B cell (primary cell): Measurements from ENCODE around the gene NINL. TPM values are rescaled to one million over a fixed set of nuclear protein-coding genes. Genes with fewer than 3 reads are reported as not detected.

ENCODE experiments used
- ATAC-seq: fragments of 200-7000 bp; cut with Tn5 transposase; one replicate; pipeline ENCODE4 v1.10.0; 2021; ENCODE audit warnings: low read depth, mild to moderate bottlenecking, moderate number of reproducible peaks, moderate library complexity
- CTCF ChIA-PET: fragments of 350-600 bp; sonication (Branson Sonifier 250); formaldehyde crosslinking; loops from one replicate; lab custom pipeline; 2021; ENCODE audit warnings: antibody characterized with exemption, inconsistent platforms; lab: Charles Lee
- POLR2A ChIA-PET: fragments of 350-600 bp; sonication (Branson Sonifier 250); formaldehyde crosslinking; loops from one replicate; lab custom pipeline; 2021; ENCODE audit warnings: antibody characterized with exemption; lab: Charles Lee
- DNase-seq: peaks from one replicate; pipeline ENCODE4 v3.0.0; 2013
- H2AFZ ChIP-seq: 2 replicates; pipeline ENCODE4 v1.6.1; 2012; ENCODE audit warnings: mild to moderate bottlenecking, low read depth, low read length; ENCODE audit not compliant: insufficient read depth, poor library complexity, severe bottlenecking
- H3K27ac ChIP-seq, 2 donors: 1 replicate in 1 of 2; 2 replicates in 1 of 2; pipeline ENCODE4 v1.5.1; 2012 to 2013; ENCODE audit warnings: low read length in 2 of 2, mild to moderate bottlenecking in 2 of 2, moderate library complexity in 1 of 2
- H3K27me3 ChIP-seq, 4 experiments: fragments of 200-600 bp in 1 of 4; sonication (generic) in 1 of 4; replicated peaks in 1 of 4; 1 replicate in 2 of 4; 2 replicates in 2 of 4; pipeline versions ENCODE4 v1.6.1 to v1.7.0; 2013 to 2016; ENCODE audit warnings: low read length in 3 of 4, mild to moderate bottlenecking in 2 of 4, mixed read lengths in 1 of 4, moderate library complexity in 1 of 4; ENCODE audit not compliant: insufficient read depth in 4 of 4, control insufficient read depth in 3 of 4; ENCODE audit errors: control extremely low read depth in 1 of 4
- H3K36me3 ChIP-seq, 2 experiments: replicated peaks in 1 of 2; 1 replicate in 1 of 2; 2 replicates in 1 of 2; pipeline versions ENCODE4 v1.6.1 to v1.7.1; 2013; ENCODE audit warnings: low read length in 1 of 2; ENCODE audit not compliant: insufficient read depth in 2 of 2, control insufficient read depth in 1 of 2; ENCODE audit errors: control extremely low read depth in 1 of 2, extremely low read depth in 1 of 2
- H3K4me1 ChIP-seq, 2 donors: fragments of 200-600 bp in 1 of 2; sonication (generic) in 1 of 2; 1 replicate in 1 of 2; 2 replicates in 1 of 2; pipeline versions ENCODE4 v1.5.1 to v1.6.1; 2013 to 2017; ENCODE audit warnings: low read length in 2 of 2; ENCODE audit not compliant: control insufficient read depth in 2 of 2, insufficient read depth in 2 of 2
- H3K4me2 ChIP-seq: replicated peaks from 2 replicates; pipeline ENCODE3; 2012; ENCODE audit warnings: mild to moderate bottlenecking, low read depth, low read length; ENCODE audit not compliant: poor library complexity, severe bottlenecking
- H3K4me3 ChIP-seq, 5 experiments: fragments of 200-600 bp in 1 of 5; sonication (generic) in 1 of 5; 1 replicate in 3 of 5; 2 replicates in 2 of 5; pipeline versions ENCODE4 v1.5.1 to v1.7.0; 2011 to 2016; ENCODE audit warnings: low read length in 4 of 5, mild to moderate bottlenecking in 4 of 5, low read depth in 2 of 5, control low read depth in 1 of 5, moderate library complexity in 1 of 5; ENCODE audit not compliant: insufficient read depth in 1 of 5; ENCODE audit errors: control extremely low read depth in 1 of 5, extremely low read depth in 1 of 5
- H3K79me2 ChIP-seq: fragments of 200-600 bp; sonication (generic); one replicate; pipeline ENCODE4 v1.6.0; 2016; ENCODE audit warnings: low read length; ENCODE audit not compliant: control insufficient read depth, insufficient read depth
- H3K9ac ChIP-seq: fragments of 200-600 bp; sonication (generic); 2 replicates; pipeline ENCODE4 v1.6.1; 2017; ENCODE audit warnings: mild to moderate bottlenecking, low read length, moderate library complexity
- H3K9me3 ChIP-seq, 3 donors: one replicate each; pipeline versions ENCODE4 v1.6.1 to v1.7.1; 2013; ENCODE audit warnings: low read length in 2 of 3; ENCODE audit not compliant: control insufficient read depth in 2 of 3, insufficient read depth in 1 of 3; ENCODE audit errors: control extremely low read depth in 1 of 3
- H4K20me1 ChIP-seq: 2 replicates; pipeline ENCODE4 v1.6.0; 2012; ENCODE audit warnings: mild to moderate bottlenecking, low read length; ENCODE audit not compliant: insufficient read depth, control insufficient read depth, poor library complexity, severe bottlenecking
- H3K27ac Mint-ChIP-seq: one replicate; pipeline ENCODE4 v1.8.0; 2021; ENCODE audit warnings: mixed read lengths
- H3K27me3 Mint-ChIP-seq: one replicate; pipeline ENCODE4 v1.8.0; 2021; ENCODE audit warnings: mixed read lengths
- H3K4me1 Mint-ChIP-seq: one replicate; pipeline ENCODE4 v1.8.0; 2021; ENCODE audit warnings: mixed read lengths
- H3K4me3 Mint-ChIP-seq: one replicate; pipeline ENCODE4 v1.8.0; 2021; ENCODE audit warnings: mixed read lengths
- H3K9me3 Mint-ChIP-seq: one replicate; pipeline ENCODE4 v1.8.0; 2022; ENCODE audit warnings: mixed read lengths; ENCODE audit not compliant: insufficient read depth
- EZH2 ChIP-seq: IDR thresholded peaks from 2 replicates; pipeline ENCODE4 v1.6.1; 2012; ENCODE audit warnings: borderline replicate concordance, low read depth, mild to moderate bottlenecking, moderate library complexity, low read length; ENCODE audit not compliant: insufficient read depth, poor library complexity, severe bottlenecking
- WGBS: methylation state at CpG from one replicate; pipeline ENCODE4 v1.1.5; 2013; ENCODE audit warnings: missing lambda C conversion rate; ENCODE audit not compliant: insufficient coverage; 5-methylcytosine and 5-hydroxymethylcytosine counted together
- intact Hi-C: fragments of 100-400 bp; cut with micrococcal nuclease; formaldehyde crosslinking; loops from one replicate; pipeline ENCODE4 v1.10.0; 2022
- polyA plus RNA-seq: library from polyadenylated mRNA; depleted of rRNA; stranded (reverse); fragments of >200 nt; gene quantifications from 2 replicates; pipeline ENCODE4 v1.2.3, GENCODE V29; 2012
- total RNA-seq, 2 donors: library from RNA; stranded (reverse); fragments of 120-200 nt in 1 of 2; gene quantifications; 1 replicate in 1 of 2; 2 replicates in 1 of 2; pipeline versions ENCODE4 v1.2.3 to v1.2.4, GENCODE V29; 2013 to 2022
- TF ChIP-seq, protein P1 (sequence below): fragments of 200-600 bp; IDR thresholded peaks from one replicate; pipeline ENCODE4 v1.8.0; 2022; ENCODE audit warnings: antibody characterized with exemption, mild to moderate bottlenecking

The NINL gene
- total and polyA plus RNA-seq, 2 donors (not counting 1 experiment from before 2014, with no cell fraction given) = 1.8 to 5.5 TPM

DNA sequence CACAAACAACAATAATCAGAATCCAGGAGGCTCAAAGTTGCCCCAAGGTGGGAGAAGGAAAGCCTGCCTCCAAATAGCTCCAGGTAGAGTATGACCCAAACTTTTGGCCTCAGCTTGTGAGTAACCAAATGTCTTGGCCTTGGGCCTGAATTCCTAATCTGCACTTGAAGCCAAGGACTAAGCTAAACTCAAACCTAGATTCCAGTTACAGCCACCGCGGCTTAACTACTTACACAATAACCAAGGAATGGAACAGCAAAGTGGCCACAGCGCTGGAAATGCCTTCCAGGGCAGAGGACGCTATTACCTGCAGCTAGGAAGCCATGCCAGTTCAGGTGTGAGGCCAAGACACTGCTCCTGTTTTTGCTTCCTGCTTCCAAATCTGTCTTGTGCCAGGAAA lies 4.6 kb downstream of the NINL start:
- Mint-ChIP-seq H3K4me3 (no peak overlapping the region), H3K4me1 (peaks cover 5% of the 10 kb centered on the region), H3K27ac (no peak overlapping the region), H3K9me3 (no peaks in the 10 kb centered on the region), H3K27me3 (peaks cover 31% of the 10 kb centered on the region)
- Histone ChIP-seq H3K9me3 (peaks cover 0 to 9% (median 0%) of the 10 kb centered on the region in 3 donors), H3K4me2 (no peak overlapping the region), H4K20me1 (no peaks in the 10 kb centered on the region), H3K27me3 (peaks cover 0 to 21% (median 5%) of the 10 kb centered on the region in 4 experiments), H2AFZ (no peak overlapping the region), H3K36me3 (no peaks in the 10 kb centered on the region), H3K79me2 (no peaks in the 10 kb centered on the region), H3K4me1 (peaks cover 5 to 6% of the 10 kb centered on the region in 2 donors), H3K27ac (no peak overlapping the region), H3K4me3 (no peak overlapping the region), H3K9ac (no peak overlapping the region)
- ChIA-PET CTCF (no interaction called here), POLR2A (no interaction called here)
- intact Hi-C loops = no loop called here
- ATAC-seq (no peak), DNase-seq (no peak)
- WGBS = 96% methylated on average over 4 of the region's 4 CpGs
- TF ChIP-seq, protein P1, sequence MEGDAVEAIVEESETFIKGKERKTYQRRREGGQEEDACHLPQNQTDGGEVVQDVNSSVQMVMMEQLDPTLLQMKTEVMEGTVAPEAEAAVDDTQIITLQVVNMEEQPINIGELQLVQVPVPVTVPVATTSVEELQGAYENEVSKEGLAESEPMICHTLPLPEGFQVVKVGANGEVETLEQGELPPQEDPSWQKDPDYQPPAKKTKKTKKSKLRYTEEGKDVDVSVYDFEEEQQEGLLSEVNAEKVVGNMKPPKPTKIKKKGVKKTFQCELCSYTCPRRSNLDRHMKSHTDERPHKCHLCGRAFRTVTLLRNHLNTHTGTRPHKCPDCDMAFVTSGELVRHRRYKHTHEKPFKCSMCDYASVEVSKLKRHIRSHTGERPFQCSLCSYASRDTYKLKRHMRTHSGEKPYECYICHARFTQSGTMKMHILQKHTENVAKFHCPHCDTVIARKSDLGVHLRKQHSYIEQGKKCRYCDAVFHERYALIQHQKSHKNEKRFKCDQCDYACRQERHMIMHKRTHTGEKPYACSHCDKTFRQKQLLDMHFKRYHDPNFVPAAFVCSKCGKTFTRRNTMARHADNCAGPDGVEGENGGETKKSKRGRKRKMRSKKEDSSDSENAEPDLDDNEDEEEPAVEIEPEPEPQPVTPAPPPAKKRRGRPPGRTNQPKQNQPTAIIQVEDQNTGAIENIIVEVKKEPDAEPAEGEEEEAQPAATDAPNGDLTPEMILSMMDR = no peak
- TF ChIP-seq EZH2 = no peak

DNA sequence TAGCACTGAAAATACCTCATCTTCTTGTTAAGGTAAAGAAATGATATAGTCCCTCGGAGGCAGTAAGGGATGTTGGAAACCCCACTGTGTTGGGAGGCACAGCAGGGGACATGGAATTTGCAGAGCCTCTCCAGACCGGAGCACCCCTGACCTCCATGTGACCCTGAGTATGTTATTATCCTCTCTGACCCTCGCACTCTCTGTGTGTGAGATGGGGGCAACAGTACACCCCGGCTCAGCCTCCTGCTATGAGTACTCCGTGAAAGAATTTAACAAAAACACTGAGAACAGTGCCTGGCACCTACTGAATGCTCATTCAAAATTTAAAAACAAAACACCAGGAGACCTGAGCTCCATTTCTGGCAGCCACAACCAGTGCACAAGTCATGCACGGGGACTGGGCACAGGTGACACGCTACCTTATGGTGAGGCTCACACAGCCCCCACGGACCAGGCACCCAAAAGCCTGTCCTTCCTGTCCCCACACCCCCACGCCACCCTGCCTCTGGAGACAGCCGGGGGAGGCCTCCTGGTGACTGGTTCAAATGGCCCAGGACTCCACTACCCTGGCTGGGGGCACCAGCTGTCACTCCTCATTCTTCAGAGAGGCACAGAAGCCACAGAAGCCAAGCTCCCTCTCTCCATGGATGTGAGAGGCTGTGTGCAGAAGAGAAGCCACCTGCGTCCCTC lies 6.1 kb downstream of the NINL start:
- H3K27ac Mint-ChIP-seq = no peak overlapping the region
- H3K9me3 Mint-ChIP-seq = no peaks in the 10 kb centered on the region
- TF ChIP-seq, protein P1 = no peak
- no peak for TF ChIP-seq EZH2
- ChIA-PET CTCF (interaction anchor here (0.7 kb wide), 1 partner anchor 20 kb away, joined by 4 read pairs; no protein-coding TSS in a partner anchor), POLR2A (no interaction called here)
- Histone ChIP-seq H3K79me2 (no peaks in the 10 kb centered on the region), H3K27me3 (peaks cover 0 to 7% (median 2%) of the 10 kb centered on the region in 4 experiments), H3K9me3 (peaks cover 0 to 3% (median 0%) of the 10 kb centered on the region in 3 donors), H3K9ac (no peak overlapping the region), H2AFZ (no peak overlapping the region), H3K36me3 (no peaks in the 10 kb centered on the region), H3K4me2 (no peak overlapping the region), H3K4me1 (no peaks in the 10 kb centered on the region), H3K27ac (no peak overlapping the region), H4K20me1 (no peaks in the 10 kb centered on the region), H3K4me3 (no peak overlapping the region)
- intact Hi-C loops = no loop called here
- H3K4me3 Mint-ChIP-seq = no peak overlapping the region
- 89% methylated on average over 6 of the region's 11 CpGs for WGBS
- peaks cover 25% of the 10 kb centered on the region for H3K27me3 Mint-ChIP-seq
- ATAC-seq (no peak), DNase-seq (no peak)
- H3K4me1 Mint-ChIP-seq = no peaks in the 10 kb centered on the region
